OCI-LY7 (cell line): Measurements from ENCODE around the gene TMEM53.

Experiments used
- EZH2phosphoT487 ChIP-seq: fragments of 200-600 bp; sonication (generic); IDR thresholded peaks from 2 replicates; pipeline ENCODE4 v1.6.1; 2018; ENCODE audit warnings: low read depth, borderline replicate concordance, mild to moderate bottlenecking, mixed run types, antibody characterized with exemption, low read length, moderate library complexity, mixed read lengths
- TF ChIP-seq, protein P1 (sequence below): fragments of 200-600 bp; sonication (generic); conservative IDR thresholded peaks from 2 replicates; pipeline ENCODE4 v1.5.1; 2014; ENCODE audit warnings: mild to moderate bottlenecking, antibody characterized with exemption, low read length, moderate library complexity, mixed read lengths

DNA sequence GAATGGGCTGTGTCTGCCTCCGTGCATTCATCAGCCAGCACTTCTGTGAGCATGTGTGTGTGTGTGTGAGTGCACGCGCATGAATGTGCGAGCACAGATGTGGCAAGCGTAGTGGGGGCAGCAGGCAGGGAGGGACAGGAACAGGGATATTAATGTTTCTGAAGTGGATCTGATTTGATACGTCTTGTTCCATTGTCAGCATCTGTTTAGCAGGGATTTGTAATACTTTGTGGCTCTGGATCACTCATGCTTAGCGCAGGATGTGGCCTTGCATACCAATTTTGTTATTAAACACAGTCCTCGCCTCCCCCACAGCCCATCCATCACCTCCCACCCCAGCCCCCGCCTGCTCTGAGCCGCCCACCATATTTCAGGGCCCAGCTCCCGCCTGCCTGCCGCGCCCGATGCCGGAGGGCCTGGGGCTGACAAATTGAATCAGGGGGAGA is 52.4 kb downstream of the TMEM53 start:
- TF ChIP-seq EZH2phosphoT487 = no peak
- TF ChIP-seq, protein P1, sequence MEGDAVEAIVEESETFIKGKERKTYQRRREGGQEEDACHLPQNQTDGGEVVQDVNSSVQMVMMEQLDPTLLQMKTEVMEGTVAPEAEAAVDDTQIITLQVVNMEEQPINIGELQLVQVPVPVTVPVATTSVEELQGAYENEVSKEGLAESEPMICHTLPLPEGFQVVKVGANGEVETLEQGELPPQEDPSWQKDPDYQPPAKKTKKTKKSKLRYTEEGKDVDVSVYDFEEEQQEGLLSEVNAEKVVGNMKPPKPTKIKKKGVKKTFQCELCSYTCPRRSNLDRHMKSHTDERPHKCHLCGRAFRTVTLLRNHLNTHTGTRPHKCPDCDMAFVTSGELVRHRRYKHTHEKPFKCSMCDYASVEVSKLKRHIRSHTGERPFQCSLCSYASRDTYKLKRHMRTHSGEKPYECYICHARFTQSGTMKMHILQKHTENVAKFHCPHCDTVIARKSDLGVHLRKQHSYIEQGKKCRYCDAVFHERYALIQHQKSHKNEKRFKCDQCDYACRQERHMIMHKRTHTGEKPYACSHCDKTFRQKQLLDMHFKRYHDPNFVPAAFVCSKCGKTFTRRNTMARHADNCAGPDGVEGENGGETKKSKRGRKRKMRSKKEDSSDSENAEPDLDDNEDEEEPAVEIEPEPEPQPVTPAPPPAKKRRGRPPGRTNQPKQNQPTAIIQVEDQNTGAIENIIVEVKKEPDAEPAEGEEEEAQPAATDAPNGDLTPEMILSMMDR = no peak
